ENCODE data around the gene HSPA4.

HSPA4 gene

DNA sequence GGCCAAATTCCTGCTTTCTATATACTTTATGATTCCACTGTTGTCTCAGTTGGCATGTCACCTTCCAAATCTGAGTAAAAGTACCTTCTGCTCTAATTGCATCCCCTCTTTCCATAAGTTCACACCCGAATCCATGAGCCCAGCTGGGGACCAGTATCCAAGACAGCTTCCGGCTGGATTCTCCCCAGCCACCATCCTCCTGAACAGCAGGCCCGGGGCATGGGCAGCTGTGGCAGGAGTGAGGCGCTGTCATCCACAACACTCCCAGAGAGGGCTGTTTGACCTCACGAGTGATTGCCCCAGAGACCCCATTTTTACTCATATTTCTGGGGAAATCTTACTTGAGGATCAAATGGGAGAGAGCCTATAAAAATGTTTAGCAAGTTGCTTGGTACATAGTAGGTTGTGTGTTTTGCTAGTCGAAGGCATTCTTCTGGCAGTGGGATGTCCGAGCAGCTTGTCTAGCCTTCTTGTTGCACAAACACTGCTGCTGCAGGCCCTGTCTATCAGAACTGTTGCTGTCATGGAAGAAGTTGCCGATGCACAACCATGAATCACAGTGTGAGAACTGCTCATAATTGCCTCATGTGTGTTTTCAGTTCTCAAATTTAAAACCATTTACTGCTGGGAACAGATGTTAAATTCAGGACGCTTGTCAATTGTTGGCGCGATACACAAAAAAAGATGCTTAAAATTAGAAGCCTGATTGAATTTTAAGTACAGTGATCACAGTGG lies 93.8 kb downstream of the HSPA4 start:
- TF ChIP-seq GATA2 (IDR thresholded peaks at IDR 0.05; ENCODE audit: low read depth, low read length) (no peak), GATA3 (IDR thresholded peaks at IDR 0.05; ENCODE audit: low read depth, low read length) (no peak)

GRCh38 chr5:133147411-133147810 lies 95.6 kb downstream of the HSPA4 start:
- TF ChIP-seq GATA2 (IDR thresholded peaks at IDR 0.05; ENCODE audit: low read depth, low read length) (no peak), GATA3 (IDR thresholded peaks at IDR 0.05; ENCODE audit: low read depth, low read length) (no peak)

GRCh38 chr5:133147815-133148567 lies 96.2 kb downstream of the HSPA4 start:
- TF ChIP-seq GATA3 (IDR thresholded peaks at IDR 0.05; ENCODE audit: low read depth, low read length) (no peak), GATA2 (IDR thresholded peaks at IDR 0.05; ENCODE audit: low read depth, low read length) (no peak)

GRCh38 chr5:133149345-133149744 lies 97.5 kb downstream of the HSPA4 start:
- TF ChIP-seq GATA2 (IDR thresholded peaks at IDR 0.05; ENCODE audit: low read depth, low read length): no peak
- TF ChIP-seq GATA3 (IDR thresholded peaks at IDR 0.05; ENCODE audit: low read depth, low read length): 0 out of 2 replicates have a peak, but pooled peaks have one; percentile 46

DNA sequence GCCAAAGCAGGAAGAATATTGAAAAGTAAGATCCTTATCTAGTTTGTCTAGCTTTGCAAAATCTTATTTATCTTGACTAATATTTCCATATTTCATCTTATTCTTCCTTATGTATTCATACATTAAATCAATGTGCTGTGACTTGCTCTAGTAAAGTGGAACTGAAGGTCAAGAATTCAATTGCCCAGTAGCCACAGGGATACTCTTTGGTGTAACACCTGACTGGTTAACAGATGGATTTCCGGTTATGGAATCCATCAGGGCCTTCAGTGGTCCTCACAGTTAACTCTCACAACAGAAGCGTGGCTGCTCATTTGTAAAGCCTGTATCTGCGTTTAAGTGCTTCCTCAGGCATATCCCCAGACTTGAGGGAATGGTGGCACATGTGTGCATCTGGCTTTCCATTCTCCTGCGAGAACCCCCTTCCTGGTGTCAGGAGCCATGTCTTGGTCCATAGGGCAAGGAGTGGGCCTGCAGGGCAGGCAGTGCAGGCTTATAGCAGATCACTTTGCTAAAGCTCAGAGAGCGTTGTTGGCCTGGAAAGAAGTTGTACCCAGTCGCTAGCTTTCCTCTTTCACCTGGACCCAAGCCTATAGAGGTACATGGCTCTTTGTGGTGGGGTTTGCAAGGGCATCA lies 99.2 kb downstream of the HSPA4 start:
- TF ChIP-seq GATA3 (IDR thresholded peaks at IDR 0.05; ENCODE audit: low read depth, low read length) (no peak), GATA2 (IDR thresholded peaks at IDR 0.05; ENCODE audit: low read depth, low read length) (no peak)

DNA sequence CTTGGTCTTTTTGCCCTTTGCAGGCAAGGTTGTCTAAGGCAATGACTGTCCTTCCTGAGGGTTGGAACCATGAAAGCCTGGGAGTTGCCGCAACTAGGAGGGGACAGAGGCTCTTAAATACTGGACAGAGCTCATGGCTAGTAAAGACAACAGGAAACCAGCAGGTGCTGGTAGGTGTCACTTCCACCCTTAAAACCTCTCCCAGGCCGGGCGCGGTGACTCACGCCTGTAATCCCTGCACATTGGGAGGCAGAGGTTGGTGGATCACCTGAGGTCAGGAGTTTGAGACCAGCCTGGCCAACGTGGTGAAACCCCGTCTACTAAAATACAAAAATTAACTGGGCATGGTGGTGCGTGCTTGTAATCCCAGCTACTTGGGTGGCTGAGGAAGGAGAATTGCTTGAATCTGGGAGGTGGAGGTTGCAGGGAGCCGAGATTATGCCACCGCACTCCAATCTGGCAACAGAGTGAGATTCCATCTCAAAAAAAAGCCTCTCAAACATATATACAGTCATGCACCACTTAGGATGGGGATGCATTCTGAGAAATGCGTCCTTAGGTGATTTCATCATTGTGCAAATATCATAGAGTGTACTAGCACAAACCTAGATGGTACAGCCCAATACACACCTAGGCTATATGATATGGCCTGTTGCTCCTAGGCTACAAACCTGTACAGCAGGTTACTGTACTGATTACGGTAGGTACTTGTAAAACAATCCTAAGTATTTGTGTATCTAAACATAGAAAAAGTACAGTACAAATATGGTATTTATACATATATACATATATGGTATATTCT lies 102.7 kb downstream of the HSPA4 start:
- TF ChIP-seq GATA2 (IDR thresholded peaks at IDR 0.05; ENCODE audit: low read depth, low read length) (no peak), GATA3 (IDR thresholded peaks at IDR 0.05; ENCODE audit: low read depth, low read length) (no peak)

- TF ChIP-seq GATA3 (IDR thresholded peaks at IDR 0.05; ENCODE audit: low read depth, low read length) (no peak), GATA2 (IDR thresholded peaks at IDR 0.05; ENCODE audit: low read depth, low read length) (no peak)
These were observed 103.6 kb downstream of the HSPA4 start for GRCh38 chr5:133155326-133155969.
